T-helper 1 cell (primary cell): ENCODE results near the gene ZNF319.

Experiments
- DNase-seq, 5 donors: peaks; one replicate each; pipeline ENCODE4 v3.0.0-alpha.2; 2012 to 2020

Gene ZNF319

DNA sequence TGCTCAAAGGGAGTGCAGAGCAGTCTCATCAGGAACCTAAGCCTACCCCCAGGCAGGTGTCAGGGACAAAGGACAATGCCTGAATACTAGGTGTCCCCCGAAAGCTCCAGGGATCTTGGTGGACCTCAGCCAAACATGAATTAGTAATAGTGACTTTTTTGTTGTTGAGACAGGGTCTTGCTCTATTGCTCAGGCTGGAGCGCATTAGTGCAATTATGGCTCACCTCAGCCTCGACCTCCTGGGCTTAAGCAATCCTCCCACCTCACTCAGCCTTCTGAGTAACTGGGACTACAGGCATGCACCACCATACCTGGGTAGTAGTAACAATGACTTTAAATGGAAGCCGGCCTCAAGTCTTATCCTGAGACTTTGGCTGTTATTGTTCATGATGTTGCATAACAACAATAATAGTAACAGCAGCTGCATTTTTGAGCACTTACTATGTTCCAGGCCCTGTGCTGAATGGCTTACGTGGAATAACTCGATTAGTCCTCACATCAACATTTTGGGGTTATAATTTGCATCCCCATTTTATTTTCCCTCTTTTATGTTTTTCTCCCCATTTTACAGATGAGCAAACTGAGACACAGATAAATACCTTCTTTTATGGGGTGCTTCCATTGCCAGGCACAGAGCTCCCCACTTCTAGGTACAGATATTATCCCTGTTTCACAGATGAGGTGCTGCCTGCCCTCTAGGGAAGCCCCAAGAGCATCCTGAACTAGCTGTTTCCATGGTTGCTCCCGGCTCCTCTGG is 49.1 kb downstream of the ZNF319 start:
- no peak for DNase-seq

- no peak for DNase-seq
These were observed 50.1 kb downstream of the ZNF319 start for GRCh38 chr16:57950382-57950781.

GRCh38 chr16:57949595-57950238 is 50.8 kb downstream of the ZNF319 start:
- DNase-seq = no peak

DNA sequence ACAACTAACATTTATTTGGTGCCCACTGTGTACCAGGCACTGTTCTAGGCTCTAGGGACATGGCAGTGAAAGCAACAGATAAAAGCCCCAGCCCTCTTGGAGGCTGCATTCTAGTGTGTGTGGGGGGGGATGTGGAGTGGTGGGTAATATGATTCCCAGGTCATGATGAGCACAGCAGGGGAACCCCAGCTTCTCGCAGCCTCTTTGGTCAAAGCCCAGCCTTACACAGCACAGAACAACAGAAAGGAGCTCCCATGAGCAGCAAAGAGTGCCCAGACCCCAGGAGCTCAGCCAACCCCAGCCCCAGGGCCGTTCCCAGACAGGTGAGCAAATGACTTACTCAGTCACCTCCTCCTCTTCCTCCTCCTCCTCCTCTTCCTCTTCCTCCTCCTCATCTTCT is 51.5 kb downstream of the ZNF319 start:
- no peak for DNase-seq

DNA sequence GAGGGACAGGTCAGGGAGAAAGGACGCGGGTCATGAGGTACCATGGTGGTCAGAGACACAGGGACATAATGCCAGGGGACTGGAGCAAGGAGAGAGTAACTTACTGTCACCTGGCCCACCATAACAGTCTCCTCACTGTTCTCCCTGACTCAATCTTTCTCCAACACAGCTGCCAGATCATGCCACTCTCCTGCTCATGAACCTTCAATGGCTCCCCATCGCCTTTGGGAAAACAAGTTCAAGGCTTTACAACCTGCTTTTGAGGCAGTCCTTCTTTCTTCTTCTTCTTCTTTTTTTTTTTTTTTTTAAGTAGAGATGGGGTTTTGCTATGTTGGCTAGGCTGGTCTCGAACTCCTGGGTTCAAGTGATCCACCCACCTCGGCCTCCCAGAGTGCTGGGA is 52.4 kb downstream of the ZNF319 start:
- DNase-seq = no peak

GRCh38 chr16:57947261-57947660 is 53.2 kb downstream of the ZNF319 start:
- no peak for DNase-seq

DNA sequence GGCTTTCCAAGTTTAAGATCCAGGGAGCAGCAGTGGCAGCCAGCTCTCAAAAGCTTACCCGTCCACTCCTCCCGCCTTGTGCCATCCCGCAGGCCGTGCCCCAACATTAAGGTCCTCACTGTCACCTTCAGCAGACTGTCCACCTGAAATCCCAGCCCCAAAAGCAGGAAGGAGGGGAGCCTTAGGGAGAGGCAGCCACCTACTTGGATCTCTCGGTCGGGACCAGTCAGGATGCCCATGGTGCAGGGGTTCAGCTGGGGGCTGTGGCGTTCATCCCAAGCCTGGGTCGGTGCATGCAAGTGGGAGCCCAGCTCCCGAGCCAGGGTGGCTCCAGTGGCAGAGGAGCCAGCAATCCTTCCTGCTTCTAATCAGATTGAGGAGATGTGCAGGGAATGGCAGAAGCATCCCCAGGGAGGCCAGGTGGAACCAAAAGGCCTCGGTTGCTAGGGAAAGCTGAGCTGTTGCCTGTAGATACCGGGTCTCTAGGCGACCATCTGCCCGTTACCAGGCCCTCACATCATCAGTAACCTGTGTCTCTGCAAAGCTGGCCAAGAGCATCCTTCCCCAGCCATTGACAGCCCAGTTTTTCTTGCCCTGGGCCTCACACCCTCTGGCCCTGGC is 54.2 kb downstream of the ZNF319 start:
- DNase-seq = no peak

DNA sequence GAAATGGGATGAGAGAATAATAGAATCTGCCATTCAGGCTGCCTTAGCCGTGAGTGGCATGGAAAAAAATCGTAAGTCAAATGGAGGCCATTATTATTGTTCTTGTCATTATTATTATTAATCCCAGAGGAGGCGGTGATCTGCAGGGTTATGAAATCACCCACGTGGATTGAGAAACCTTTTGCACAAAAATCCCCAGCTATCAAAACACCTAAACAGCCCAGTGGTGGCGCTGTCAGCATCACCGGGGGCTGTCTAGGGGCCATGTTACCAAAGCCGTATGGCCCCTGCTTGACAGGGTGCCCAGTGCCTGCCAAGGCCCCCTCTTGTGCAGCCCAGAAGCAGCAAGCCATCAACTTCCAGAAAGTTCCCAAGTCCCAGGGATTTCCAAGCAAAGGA is 54.7 kb downstream of the ZNF319 start:
- DNase-seq = no peak

DNA sequence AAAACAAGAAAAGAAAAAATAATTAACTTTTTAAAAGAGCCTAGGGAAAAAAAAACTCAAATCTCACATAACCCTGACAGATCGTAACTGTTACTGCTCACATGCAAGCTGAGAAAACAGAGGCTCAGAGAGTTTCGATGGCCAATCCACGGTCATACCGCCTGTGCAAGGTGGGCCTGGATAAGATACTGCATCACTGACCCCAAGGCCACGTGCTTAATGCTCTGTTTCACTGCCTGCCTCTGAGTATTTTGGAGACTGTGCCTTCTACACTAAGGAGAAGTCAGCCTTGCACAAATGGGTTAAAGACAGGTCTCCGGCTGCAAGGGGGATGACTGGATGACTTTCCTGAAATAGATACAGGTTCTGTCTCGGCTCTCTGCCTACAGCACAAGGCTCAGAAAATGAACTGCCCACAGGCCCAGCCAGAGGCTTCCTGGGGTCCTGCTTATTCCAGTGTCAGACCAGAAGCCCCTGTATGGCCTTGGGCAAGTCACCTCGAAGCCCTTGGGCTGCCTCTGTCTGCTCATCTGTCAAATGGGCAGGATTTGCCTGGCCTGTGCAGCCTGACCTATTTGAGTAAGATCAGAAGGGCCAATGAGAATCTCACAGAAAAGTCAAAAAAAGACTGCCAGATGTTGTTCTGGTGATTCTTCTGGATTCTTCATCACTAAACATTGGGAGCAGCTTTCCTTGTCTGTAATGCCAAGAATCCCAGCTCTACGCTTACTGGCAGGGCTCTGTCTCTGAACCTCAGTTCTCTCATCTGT is 55.3 kb downstream of the ZNF319 start:
- no peak for DNase-seq
